ENCODE measurements around the gene JPT1.

DNA sequence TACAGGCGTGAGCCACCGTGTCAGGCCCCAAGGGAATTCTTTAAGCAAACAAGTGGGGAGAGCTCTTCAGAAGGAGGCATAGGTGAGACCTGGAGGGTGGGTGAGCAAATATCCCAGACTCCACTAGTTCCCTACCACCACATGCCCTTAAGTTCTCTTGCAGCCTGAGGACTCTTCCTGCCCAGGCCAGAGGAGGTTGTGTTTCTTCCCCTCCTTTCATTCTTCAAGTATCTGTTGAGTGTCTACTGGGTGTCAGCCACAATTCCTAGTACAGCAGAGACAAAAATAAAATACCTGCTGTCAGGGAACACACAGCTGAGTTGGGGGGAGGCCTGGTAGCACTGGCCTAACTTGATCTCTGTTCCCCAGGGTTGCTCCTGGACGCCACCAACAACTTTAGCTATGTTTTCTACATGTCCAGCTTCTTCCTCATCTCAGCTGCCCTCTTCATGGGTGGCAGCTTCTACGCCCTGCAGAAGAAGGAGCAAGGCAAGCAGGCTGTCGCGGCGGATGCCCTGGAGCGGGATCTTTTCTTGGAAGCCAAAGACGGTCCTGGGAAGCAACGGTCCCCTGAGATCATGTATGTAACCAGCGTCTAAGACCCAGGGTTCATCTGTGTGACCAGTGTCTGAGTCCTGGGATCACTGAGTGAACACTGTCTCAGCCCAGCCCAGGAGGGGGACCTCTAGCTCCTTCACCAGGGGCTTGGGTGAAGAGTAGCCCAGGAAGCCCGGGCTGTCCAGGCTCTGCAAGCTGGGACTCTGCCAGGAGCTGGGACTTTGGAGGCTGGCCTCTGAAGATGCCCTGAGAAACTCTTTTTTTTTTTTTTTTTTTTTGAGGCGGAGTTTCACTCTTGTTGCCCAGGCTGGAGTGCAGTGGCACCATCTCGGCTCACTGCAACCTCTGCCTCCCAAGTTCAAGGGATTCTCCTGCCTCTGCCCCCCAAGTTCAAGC, 50.4 kb downstream of the JPT1 start:
- TF ChIP-seq, protein P1, sequence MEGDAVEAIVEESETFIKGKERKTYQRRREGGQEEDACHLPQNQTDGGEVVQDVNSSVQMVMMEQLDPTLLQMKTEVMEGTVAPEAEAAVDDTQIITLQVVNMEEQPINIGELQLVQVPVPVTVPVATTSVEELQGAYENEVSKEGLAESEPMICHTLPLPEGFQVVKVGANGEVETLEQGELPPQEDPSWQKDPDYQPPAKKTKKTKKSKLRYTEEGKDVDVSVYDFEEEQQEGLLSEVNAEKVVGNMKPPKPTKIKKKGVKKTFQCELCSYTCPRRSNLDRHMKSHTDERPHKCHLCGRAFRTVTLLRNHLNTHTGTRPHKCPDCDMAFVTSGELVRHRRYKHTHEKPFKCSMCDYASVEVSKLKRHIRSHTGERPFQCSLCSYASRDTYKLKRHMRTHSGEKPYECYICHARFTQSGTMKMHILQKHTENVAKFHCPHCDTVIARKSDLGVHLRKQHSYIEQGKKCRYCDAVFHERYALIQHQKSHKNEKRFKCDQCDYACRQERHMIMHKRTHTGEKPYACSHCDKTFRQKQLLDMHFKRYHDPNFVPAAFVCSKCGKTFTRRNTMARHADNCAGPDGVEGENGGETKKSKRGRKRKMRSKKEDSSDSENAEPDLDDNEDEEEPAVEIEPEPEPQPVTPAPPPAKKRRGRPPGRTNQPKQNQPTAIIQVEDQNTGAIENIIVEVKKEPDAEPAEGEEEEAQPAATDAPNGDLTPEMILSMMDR (IDR thresholded peaks at IDR 0.05): no peak
- TF ChIP-seq EZH2 (IDR thresholded peaks at IDR 0.05) (no peak), EZH2phosphoT487 (IDR thresholded peaks at IDR 0.05) (no peak)
